Measurements from ENCODE around the gene HAGH. TPM values are rescaled to one million over a fixed set of nuclear protein-coding genes. Genes with fewer than 3 reads are reported as not detected.
"Not testable (repeated sequence)": the region's sequence is repeated elsewhere in the genome, so short reads cannot be mapped to it uniquely, and the experiment has no call there.

Gene HAGH
- polyA plus RNA-seq, 3 donors: 35.4 to 44.8 (median 40.1) TPM

GRCh38 chr16:1815461-1815860 lies 11.2 kb downstream of the HAGH start:
- DNase-seq (ENCODE audit: low read depth in 3 of 3, low spot score in 2 of 3): no peak

GRCh38 chr16:1812732-1813163 lies 13.9 kb downstream of the HAGH start:
- peak in 1 of 3 donors; percentile 51 for DNase-seq (ENCODE audit: low read depth in 3 of 3, low spot score in 2 of 3)

GRCh38 chr16:1810536-1810935 lies 16.1 kb downstream of the HAGH start:
- DNase-seq (ENCODE audit: low read depth in 3 of 3, low spot score in 2 of 3): no peak

GRCh38 chr16:1810106-1810505 lies 16.5 kb downstream of the HAGH start:
- no peak for DNase-seq (ENCODE audit: low read depth in 3 of 3, low spot score in 2 of 3)

GRCh38 chr16:1809281-1809801 lies 17.3 kb downstream of the HAGH start:
- no peak for DNase-seq (ENCODE audit: low read depth in 3 of 3, low spot score in 2 of 3)

GRCh38 chr16:1808691-1809090 lies 17.9 kb downstream of the HAGH start:
- DNase-seq (ENCODE audit: low read depth in 3 of 3, low spot score in 2 of 3): no peak

- no peak for DNase-seq (ENCODE audit: low read depth in 3 of 3, low spot score in 2 of 3)
Observed at GRCh38 chr16:1807626-1808025, 19.0 kb downstream of the HAGH start.

- DNase-seq (ENCODE audit: low read depth in 3 of 3, low spot score in 2 of 3): no peak
Observed at GRCh38 chr16:1800701-1801100, 25.9 kb downstream of the HAGH start.

GRCh38 chr16:1799263-1799662 lies 27.4 kb downstream of the HAGH start:
- DNase-seq (ENCODE audit: low read depth in 3 of 3, low spot score in 2 of 3): not testable (repeated sequence)

- no peak for DNase-seq (ENCODE audit: low read depth in 3 of 3, low spot score in 2 of 3)
Observed at GRCh38 chr16:1794908-1795666, 31.5 kb downstream of the HAGH start.

GRCh38 chr16:1794221-1794871 lies 32.3 kb downstream of the HAGH start:
- no peak for DNase-seq (ENCODE audit: low read depth in 3 of 3, low spot score in 2 of 3)

- no peak for DNase-seq (ENCODE audit: low read depth in 3 of 3, low spot score in 2 of 3)
Observed at GRCh38 chr16:1793578-1794220, 32.9 kb downstream of the HAGH start, which contains the start of gene IGFALS. IGFALS (minus strand) TSS chr16:1793705; CDS start chr16:1793652, 53 bp downstream.

- no peak for DNase-seq (ENCODE audit: low read depth in 3 of 3, low spot score in 2 of 3)
Observed at GRCh38 chr16:1792836-1793577, 33.6 kb downstream of the HAGH start.

- DNase-seq (ENCODE audit: low read depth in 3 of 3, low spot score in 2 of 3): no peak
Observed at GRCh38 chr16:1791943-1792812, 34.4 kb downstream of the HAGH start.

GRCh38 chr16:1791256-1791942 lies 35.2 kb downstream of the HAGH start:
- DNase-seq (ENCODE audit: low read depth in 3 of 3, low spot score in 2 of 3): no peak

GRCh38 chr16:1790611-1791255 lies 35.9 kb downstream of the HAGH start:
- no peak for DNase-seq (ENCODE audit: low read depth in 3 of 3, low spot score in 2 of 3)

GRCh38 chr16:1790261-1790610 lies 36.4 kb downstream of the HAGH start:
- DNase-seq (ENCODE audit: low read depth in 3 of 3, low spot score in 2 of 3): no peak

GRCh38 chr16:1789643-1790045 lies 37.0 kb downstream of the HAGH start:
- DNase-seq (ENCODE audit: low read depth in 3 of 3, low spot score in 2 of 3): no peak

- DNase-seq (ENCODE audit: low read depth in 3 of 3, low spot score in 2 of 3): no peak
Observed at GRCh38 chr16:1788708-1789100, 37.9 kb downstream of the HAGH start.

Measured in right renal cortex interstitium (tissue), 3 donors.